OCI-LY3 (cell line): ENCODE data around the gene FMO2.
A peak's percentile ranks its signal among the peaks of the same experiment; 100 is the strongest.

ENCODE experiments used
- H2AFZ ChIP-seq: fragments of 200-600, 300-600 bp; shearing (Covaris generic); 2 replicates; pipeline ENCODE4 v1.6.0; 2014; ENCODE audit warnings: antibody characterized with exemption, low read depth, low read length
- H3K27ac ChIP-seq: fragments of 200-600, 300-600 bp; sonication (generic); 2 replicates; pipeline ENCODE4 v1.5.1; 2014; ENCODE audit warnings: mild to moderate bottlenecking, low read length, moderate library complexity, mixed read lengths
- H3K27me3 ChIP-seq: fragments of 200-600, 300-600 bp; sonication (generic); 2 replicates; pipeline ENCODE4 v1.6.1; 2014; ENCODE audit warnings: low read depth, low read length, mixed read lengths
- H3K36me3 ChIP-seq: fragments of 200-600, 300-600 bp; sonication (generic); replicated peaks from 2 replicates; pipeline ENCODE3; 2014; ENCODE audit warnings: low read depth, low read length, mixed read lengths
- H3K4me1 ChIP-seq: fragments of 300-600, 200-600 bp; sonication (generic); 2 replicates; pipeline ENCODE4 v1.6.1; 2014; ENCODE audit warnings: low read length, mixed read lengths
- H3K4me2 ChIP-seq: fragments of 200-600, 300-600 bp; sonication (generic); 2 replicates; pipeline ENCODE4 v1.6.1; 2014; ENCODE audit warnings: low read length, mixed read lengths
- H3K4me3 ChIP-seq: fragments of 300-600, 200-600 bp; sonication (generic); 2 replicates; pipeline ENCODE4 v1.5.1; 2014; ENCODE audit warnings: antibody characterized with exemption, mild to moderate bottlenecking, low read length, moderate library complexity
- H3K79me2 ChIP-seq: fragments of 300-600, 200-600 bp; shearing (Covaris generic); 2 replicates; pipeline ENCODE4 v1.6.1; 2014; ENCODE audit warnings: mild to moderate bottlenecking, low read length, mixed read lengths
- H3K9ac ChIP-seq: fragments of 300-600, 200-600 bp; shearing (Covaris generic); 2 replicates; pipeline ENCODE4 v1.6.0; 2014; ENCODE audit warnings: mild to moderate bottlenecking, low read length, moderate library complexity
- H3K9me3 ChIP-seq: fragments of 200-600, 300-600 bp; shearing (Covaris generic); 2 replicates; pipeline ENCODE4 v1.6.1; 2014; ENCODE audit warnings: low read length, mixed read lengths; ENCODE audit not compliant: insufficient read depth
- H4K20me1 ChIP-seq: fragments of 200-600, 300-600 bp; sonication (generic); 2 replicates; pipeline ENCODE4 v1.6.1; 2016; ENCODE audit warnings: low read length, mixed read lengths; ENCODE audit not compliant: insufficient read depth
- CTCF ChIP-seq: fragments of 200-600, 300-600 bp; sonication (generic); IDR thresholded peaks from 2 replicates; pipeline ENCODE4 v1.5.1; 2014; ENCODE audit warnings: antibody characterized with exemption, low read length, low read depth
- EZH2phosphoT487 ChIP-seq: fragments of 200-600 bp; shearing (Covaris generic); IDR thresholded peaks from 2 replicates; pipeline ENCODE4 v1.6.1; 2018; ENCODE audit warnings: antibody characterized with exemption, mixed run types, low read depth

Gene FMO2

GRCh38 chr1:171142416-171143385 lies 42.4 kb upstream of the FMO2 start:
- Histone ChIP-seq H3K79me2 (no peaks in the 10 kb centered on the region), H4K20me1 (no peaks in the 10 kb centered on the region; the same call in 1 of the 2 replicates), H3K9me3 (no peaks in the 10 kb centered on the region), H3K27me3 (no peaks in the 10 kb centered on the region), H3K27ac (no peak overlapping the region), H3K4me1 (peaks cover 4% of the 10 kb centered on the region; the same call in 1 of the 2 replicates), H3K4me2 (no peak overlapping the region), H3K9ac (no peak overlapping the region), H3K4me3 (no peak overlapping the region), H2AFZ (no peak overlapping the region), H3K36me3 (no peaks in the 10 kb centered on the region)
- no peak for TF ChIP-seq CTCF
- TF ChIP-seq EZH2phosphoT487: no peak

DNA sequence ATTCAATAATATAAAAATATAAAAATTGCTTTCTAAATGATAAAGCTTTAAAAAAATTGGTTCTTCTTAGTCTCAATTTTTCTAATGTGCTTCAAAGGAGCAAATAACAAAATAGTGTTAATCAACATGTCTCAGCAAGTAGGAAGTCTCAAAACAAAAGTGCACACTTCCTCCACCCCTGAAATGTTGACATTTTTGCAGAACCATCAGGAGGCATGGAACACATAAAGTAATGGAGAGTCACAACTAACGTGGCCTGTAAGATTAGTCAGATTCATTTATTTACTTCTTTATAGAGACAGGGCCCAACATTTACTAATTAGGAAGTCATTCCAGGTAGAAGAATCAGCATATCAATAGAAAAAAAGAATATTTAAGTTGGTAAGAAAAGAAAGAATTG lies 34.9 kb upstream of the FMO2 start:
- H3K4me1 ChIP-seq: peaks cover 13% of the 10 kb centered on the region
- H4K20me1 ChIP-seq: no peaks in the 10 kb centered on the region
- H3K4me3 ChIP-seq: no peak overlapping the region
- H3K4me2 ChIP-seq: peak overlapping the region; percentile 23
- no peaks in the 10 kb centered on the region for H3K9me3 ChIP-seq
- H3K27me3 ChIP-seq: no peaks in the 10 kb centered on the region
- peaks cover 4% of the 10 kb centered on the region for H3K36me3 ChIP-seq
- H3K9ac ChIP-seq: no peak overlapping the region
- H3K27ac ChIP-seq: peak overlapping the region; percentile 9; the same call in 1 of the 2 replicates
- TF ChIP-seq CTCF (no peak), EZH2phosphoT487 (no peak)
- H2AFZ ChIP-seq: no peak overlapping the region
- H3K79me2 ChIP-seq: no peaks in the 10 kb centered on the region

DNA sequence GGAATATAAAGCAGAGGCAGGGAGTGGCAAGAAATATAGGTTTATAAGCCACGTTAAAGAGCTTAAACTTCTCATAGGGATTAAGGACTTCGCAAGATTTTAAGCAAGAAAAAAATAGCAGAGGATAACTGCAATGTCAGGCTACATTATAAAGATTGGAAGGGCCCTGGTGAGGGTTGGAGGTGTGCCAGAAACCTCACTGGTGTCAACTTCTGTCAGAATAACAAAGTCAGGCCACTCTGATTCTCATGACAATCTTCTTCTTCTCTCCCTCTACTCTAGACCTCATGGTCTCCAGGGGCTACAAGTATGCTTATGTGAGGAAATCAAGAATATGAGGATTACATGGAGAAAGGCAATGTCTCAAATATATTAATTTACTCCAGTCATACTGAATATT lies 32.6 kb upstream of the FMO2 start:
- Histone ChIP-seq H3K79me2 (no peaks in the 10 kb centered on the region), H3K36me3 (peaks cover 4% of the 10 kb centered on the region), H3K4me1 (peaks cover 13% of the 10 kb centered on the region), H4K20me1 (no peaks in the 10 kb centered on the region), H3K4me2 (no peak overlapping the region), H3K4me3 (no peak overlapping the region), H3K27me3 (no peaks in the 10 kb centered on the region), H2AFZ (no peak overlapping the region), H3K9me3 (no peaks in the 10 kb centered on the region), H3K27ac (no peak overlapping the region), H3K9ac (no peak overlapping the region)
- TF ChIP-seq EZH2phosphoT487 (no peak), CTCF (no peak)

- TF ChIP-seq CTCF (no peak), EZH2phosphoT487 (no peak)
Measured at GRCh38 chr1:171155484-171155883, 29.6 kb upstream of the FMO2 start.

More at GRCh38 chr1:171155484-171155883, 29.6 kb upstream of the FMO2 start:
- H3K4me2 ChIP-seq: no peak overlapping the region
- H3K9ac ChIP-seq: no peak overlapping the region
- H3K9me3 ChIP-seq: no peaks in the 10 kb centered on the region
- no peaks in the 10 kb centered on the region for H4K20me1 ChIP-seq
- H3K27me3 ChIP-seq: no peaks in the 10 kb centered on the region
- H3K79me2 ChIP-seq: no peaks in the 10 kb centered on the region
- peaks cover 10% of the 10 kb centered on the region for H3K4me1 ChIP-seq
- no peak overlapping the region for H3K4me3 ChIP-seq
- H3K27ac ChIP-seq: no peak overlapping the region
- H3K36me3 ChIP-seq: peaks cover 9% of the 10 kb centered on the region
- no peak overlapping the region for H2AFZ ChIP-seq
